ENCODE measurements around the gene GPC5. TPM values are rescaled to one million over a fixed set of nuclear protein-coding genes. Genes with fewer than 3 reads are reported as not detected.

Gene GPC5
- total RNA-seq, 1 donor from 2014 or later, result 0.28 TPM

DNA sequence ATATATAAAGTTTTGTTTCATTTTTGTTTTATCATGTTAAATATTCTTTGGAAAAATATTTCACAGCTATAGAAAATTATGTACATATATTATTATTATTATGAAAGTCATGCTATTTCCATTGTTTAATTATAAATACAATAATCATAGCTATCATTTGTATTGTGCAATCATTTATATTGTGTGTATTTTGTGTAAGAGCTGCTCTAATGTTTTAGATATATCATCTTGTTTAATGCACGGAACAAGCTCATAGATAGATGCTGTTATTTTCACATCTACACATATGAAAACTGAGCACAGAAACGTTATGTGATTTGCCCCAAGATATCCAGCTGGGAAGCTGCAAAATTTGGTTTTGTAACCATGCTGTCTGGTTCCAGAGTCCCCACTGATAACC is 111.6 kb downstream of the GPC5 start:
- no peak overlapping the region for H3K4me3 Mint-ChIP-seq
- no peaks in the 10 kb centered on the region for H3K36me3 Mint-ChIP-seq (ENCODE audit: low read depth)
- H3K27me3 Mint-ChIP-seq (ENCODE audit: low read depth), result no peaks in the 10 kb centered on the region
- no peaks in the 10 kb centered on the region for H3K4me1 Mint-ChIP-seq
- TF ChIP-seq, protein P1, sequence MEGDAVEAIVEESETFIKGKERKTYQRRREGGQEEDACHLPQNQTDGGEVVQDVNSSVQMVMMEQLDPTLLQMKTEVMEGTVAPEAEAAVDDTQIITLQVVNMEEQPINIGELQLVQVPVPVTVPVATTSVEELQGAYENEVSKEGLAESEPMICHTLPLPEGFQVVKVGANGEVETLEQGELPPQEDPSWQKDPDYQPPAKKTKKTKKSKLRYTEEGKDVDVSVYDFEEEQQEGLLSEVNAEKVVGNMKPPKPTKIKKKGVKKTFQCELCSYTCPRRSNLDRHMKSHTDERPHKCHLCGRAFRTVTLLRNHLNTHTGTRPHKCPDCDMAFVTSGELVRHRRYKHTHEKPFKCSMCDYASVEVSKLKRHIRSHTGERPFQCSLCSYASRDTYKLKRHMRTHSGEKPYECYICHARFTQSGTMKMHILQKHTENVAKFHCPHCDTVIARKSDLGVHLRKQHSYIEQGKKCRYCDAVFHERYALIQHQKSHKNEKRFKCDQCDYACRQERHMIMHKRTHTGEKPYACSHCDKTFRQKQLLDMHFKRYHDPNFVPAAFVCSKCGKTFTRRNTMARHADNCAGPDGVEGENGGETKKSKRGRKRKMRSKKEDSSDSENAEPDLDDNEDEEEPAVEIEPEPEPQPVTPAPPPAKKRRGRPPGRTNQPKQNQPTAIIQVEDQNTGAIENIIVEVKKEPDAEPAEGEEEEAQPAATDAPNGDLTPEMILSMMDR (conservative IDR thresholded peaks at IDR 0.05), result no peak
- DNase-seq (ENCODE audit: low read depth, low spot score), result no peak
- peaks cover 2% of the 10 kb centered on the region for H3K9me3 Mint-ChIP-seq
- no peak overlapping the region for H3K27ac Mint-ChIP-seq (ENCODE audit: unreplicated experiment)

DNA sequence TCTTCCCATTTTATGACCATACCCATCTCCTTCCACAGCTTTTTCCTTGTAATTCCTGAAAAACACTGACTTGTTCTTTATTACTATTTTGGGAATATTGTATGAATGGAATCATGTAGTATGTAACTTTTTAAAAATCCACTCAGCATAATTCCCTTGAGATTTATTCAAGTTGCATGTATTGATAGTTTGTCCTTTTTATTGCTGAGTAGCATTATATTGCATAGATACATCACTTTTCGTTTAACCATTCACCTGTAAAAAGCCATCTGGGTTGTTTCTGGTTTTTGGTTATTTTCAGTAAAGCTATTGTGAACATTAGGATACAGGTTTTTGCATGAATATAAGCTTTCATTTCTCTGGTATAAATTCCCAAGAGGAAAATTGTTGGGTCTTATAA is 115.4 kb downstream of the GPC5 start:
- Mint-ChIP-seq H3K4me3 (no peak overlapping the region), H3K4me1 (no peaks in the 10 kb centered on the region), H3K36me3 (ENCODE audit: low read depth) (no peaks in the 10 kb centered on the region), H3K27ac (ENCODE audit: unreplicated experiment) (no peak overlapping the region), H3K9me3 (peaks cover 8% of the 10 kb centered on the region), H3K27me3 (ENCODE audit: low read depth) (no peaks in the 10 kb centered on the region)
- no peak for DNase-seq (ENCODE audit: low read depth, low spot score)
- TF ChIP-seq, protein P1 (conservative IDR thresholded peaks at IDR 0.05), result no peak

DNA sequence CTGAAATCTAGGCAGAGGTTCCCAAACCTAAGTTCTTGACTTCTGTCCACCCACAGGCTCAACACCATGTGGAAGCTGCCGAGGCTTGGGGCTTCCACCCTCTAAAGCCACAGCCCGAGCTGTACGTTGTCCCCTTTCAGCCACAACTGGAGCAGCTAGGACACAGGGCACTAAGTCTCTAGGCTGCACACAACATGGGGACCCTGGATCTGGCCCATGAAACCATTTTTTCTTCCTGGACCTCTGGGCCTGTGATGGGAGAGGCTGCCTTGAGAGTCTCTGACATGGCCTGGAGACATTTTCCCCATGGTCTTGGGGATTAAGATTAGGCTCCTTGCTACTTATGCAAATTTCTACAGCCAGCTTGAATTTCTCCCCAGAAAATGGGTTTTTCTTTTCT is 118.4 kb downstream of the GPC5 start:
- DNase-seq (ENCODE audit: low read depth, low spot score), result no peak
- H3K27me3 Mint-ChIP-seq (ENCODE audit: low read depth), result no peaks in the 10 kb centered on the region
- H3K4me1 Mint-ChIP-seq, result no peaks in the 10 kb centered on the region
- no peak overlapping the region for H3K27ac Mint-ChIP-seq (ENCODE audit: unreplicated experiment)
- peaks cover 9% of the 10 kb centered on the region for H3K9me3 Mint-ChIP-seq
- no peak overlapping the region for H3K4me3 Mint-ChIP-seq
- H3K36me3 Mint-ChIP-seq (ENCODE audit: low read depth), result no peaks in the 10 kb centered on the region
- TF ChIP-seq, protein P1 (conservative IDR thresholded peaks at IDR 0.05), result no peak

GRCh38 chr13:91520952-91521351 is 122.5 kb downstream of the GPC5 start:
- Mint-ChIP-seq H3K27ac (ENCODE audit: unreplicated experiment) (no peak overlapping the region), H3K9me3 (peaks cover 14% of the 10 kb centered on the region)

DNA sequence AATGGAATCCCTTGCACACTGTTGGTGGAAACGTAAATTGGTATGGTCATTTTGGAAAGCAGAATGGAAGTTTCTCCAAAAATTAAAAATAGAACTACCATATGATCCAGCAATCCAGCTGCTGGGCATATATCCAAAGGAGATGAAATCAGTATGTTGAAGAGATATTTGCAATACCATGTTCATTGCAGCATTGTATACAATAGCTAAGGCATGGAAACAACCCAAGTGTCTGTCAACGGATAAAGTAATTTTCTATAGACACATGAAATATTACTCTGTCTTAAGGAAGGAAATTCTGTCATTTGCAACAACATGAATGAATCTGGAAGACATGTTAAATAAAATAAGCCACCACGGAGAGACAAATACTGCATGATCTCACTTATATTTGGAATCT is 124.7 kb downstream of the GPC5 start:
- DNase-seq (ENCODE audit: low read depth, low spot score), result no peak
- H3K4me1 Mint-ChIP-seq, result no peaks in the 10 kb centered on the region
- no peak overlapping the region for H3K27ac Mint-ChIP-seq (ENCODE audit: unreplicated experiment)
- peaks cover 13% of the 10 kb centered on the region for H3K9me3 Mint-ChIP-seq
- no peaks in the 10 kb centered on the region for H3K27me3 Mint-ChIP-seq (ENCODE audit: low read depth)
- no peak overlapping the region for H3K4me3 Mint-ChIP-seq
- TF ChIP-seq, protein P1 (conservative IDR thresholded peaks at IDR 0.05), result no peak
- H3K36me3 Mint-ChIP-seq (ENCODE audit: low read depth), result no peaks in the 10 kb centered on the region

More at GRCh38 chr13:91520952-91521351, 122.5 kb downstream of the GPC5 start:
- TF ChIP-seq, protein P1 (conservative IDR thresholded peaks at IDR 0.05), result no peak
- H3K36me3 Mint-ChIP-seq (ENCODE audit: low read depth), result no peaks in the 10 kb centered on the region
- no peak overlapping the region for H3K4me3 Mint-ChIP-seq
- H3K4me1 Mint-ChIP-seq, result no peaks in the 10 kb centered on the region
- no peak for DNase-seq (ENCODE audit: low read depth, low spot score)
- H3K27me3 Mint-ChIP-seq (ENCODE audit: low read depth), result no peaks in the 10 kb centered on the region
